ENCODE data around the gene RPS6KC1. TPM values are rescaled to one million over a fixed set of nuclear protein-coding genes. Genes with fewer than 3 reads are reported as not detected.

The RPS6KC1 gene
- total RNA-seq, 1 donor from 2014 or later: 25.6 TPM

GRCh38 chr1:213120961-213121360 lies 69.9 kb downstream of the RPS6KC1 start:
- H2AFZ ChIP-seq (ENCODE audit: low read depth, low read length): no peak overlapping the region
- H3K27ac ChIP-seq (ENCODE audit: low read depth, low read length): no peak overlapping the region
- peaks cover 20% of the 10 kb centered on the region for H4K20me1 ChIP-seq (ENCODE audit: insufficient read depth, low read length)
- DNase-seq (ENCODE audit: low read depth): no peak
- Mint-ChIP-seq H3K4me3 (ENCODE audit: unreplicated experiment) (no peak overlapping the region), H3K36me3 (ENCODE audit: low read depth, unreplicated experiment) (peaks cover 6% of the 10 kb centered on the region), H3K9me3 (ENCODE audit: unreplicated experiment) (no peaks in the 10 kb centered on the region), H3K27me3 (ENCODE audit: low read depth, unreplicated experiment) (no peaks in the 10 kb centered on the region), H3K27ac (ENCODE audit: unreplicated experiment) (no peak overlapping the region), H3K4me1 (ENCODE audit: low read depth, unreplicated experiment) (peaks cover 25% of the 10 kb centered on the region)
- peak overlapping the region; percentile 71 for H3K4me2 ChIP-seq (ENCODE audit: low read length)
- H3K27me3 ChIP-seq (ENCODE audit: insufficient read depth, low read length): no peaks in the 10 kb centered on the region
- H3K9me3 ChIP-seq (ENCODE audit: insufficient read depth, low read depth, low read length): no peaks in the 10 kb centered on the region
- FAIRE-seq: no peak
- H3K4me3 ChIP-seq (ENCODE audit: insufficient read depth, low read depth, low read length): no peak overlapping the region
- no peak overlapping the region for H3K9ac ChIP-seq (ENCODE audit: low read length)
- peaks cover 13% of the 10 kb centered on the region for H3K79me2 ChIP-seq (ENCODE audit: insufficient read depth, low read length)
- H3K36me3 ChIP-seq (ENCODE audit: insufficient read depth, low read length): no peaks in the 10 kb centered on the region
- TF ChIP-seq CTCF (IDR thresholded peaks at IDR 0.05; ENCODE audit: insufficient read depth, low read depth, low read length) (no peak), EZH2 (IDR thresholded peaks at IDR 0.05; ENCODE audit: insufficient read depth, low read length) (no peak)
- peaks cover 30% of the 10 kb centered on the region for H3K4me1 ChIP-seq (ENCODE audit: insufficient read depth, low read length)

GRCh38 chr1:213122514-213122929 lies 71.5 kb downstream of the RPS6KC1 start:
- Histone ChIP-seq H3K9ac (ENCODE audit: low read length) (no peak overlapping the region), H3K79me2 (ENCODE audit: insufficient read depth, low read length) (peaks cover 13% of the 10 kb centered on the region), H3K27ac (ENCODE audit: low read depth, low read length) (no peak overlapping the region), H3K4me1 (ENCODE audit: insufficient read depth, low read length) (peaks cover 30% of the 10 kb centered on the region), H3K4me3 (ENCODE audit: insufficient read depth, low read depth, low read length) (no peak overlapping the region), H3K36me3 (ENCODE audit: insufficient read depth, low read length) (no peaks in the 10 kb centered on the region), H3K27me3 (ENCODE audit: insufficient read depth, low read length) (no peaks in the 10 kb centered on the region), H4K20me1 (ENCODE audit: insufficient read depth, low read length) (peaks cover 20% of the 10 kb centered on the region), H3K4me2 (ENCODE audit: low read length) (peak overlapping the region; percentile 40), H3K9me3 (ENCODE audit: insufficient read depth, low read depth, low read length) (no peaks in the 10 kb centered on the region), H2AFZ (ENCODE audit: low read depth, low read length) (no peak overlapping the region)
- H3K27me3 Mint-ChIP-seq (ENCODE audit: low read depth, unreplicated experiment): no peaks in the 10 kb centered on the region
- no peak overlapping the region for H3K4me3 Mint-ChIP-seq (ENCODE audit: unreplicated experiment)
- TF ChIP-seq EZH2 (IDR thresholded peaks at IDR 0.05; ENCODE audit: insufficient read depth, low read length) (no peak), CTCF (IDR thresholded peaks at IDR 0.05; ENCODE audit: insufficient read depth, low read depth, low read length) (peak; percentile 43)
- DNase-seq (ENCODE audit: low read depth): peak; percentile 35
- peaks cover 27% of the 10 kb centered on the region for H3K4me1 Mint-ChIP-seq (ENCODE audit: low read depth, unreplicated experiment)
- no peak overlapping the region for H3K27ac Mint-ChIP-seq (ENCODE audit: unreplicated experiment)
- no peaks in the 10 kb centered on the region for H3K9me3 Mint-ChIP-seq (ENCODE audit: unreplicated experiment)
- FAIRE-seq: no peak
- H3K36me3 Mint-ChIP-seq (ENCODE audit: low read depth, unreplicated experiment): peaks cover 3% of the 10 kb centered on the region

GRCh38 chr1:213123087-213123486 lies 72.0 kb downstream of the RPS6KC1 start:
- Histone ChIP-seq H3K27me3 (ENCODE audit: insufficient read depth, low read length) (no peaks in the 10 kb centered on the region), H4K20me1 (ENCODE audit: insufficient read depth, low read length) (peaks cover 20% of the 10 kb centered on the region), H3K36me3 (ENCODE audit: insufficient read depth, low read length) (no peaks in the 10 kb centered on the region), H3K4me1 (ENCODE audit: insufficient read depth, low read length) (peaks cover 30% of the 10 kb centered on the region), H3K9ac (ENCODE audit: low read length) (no peak overlapping the region), H3K4me2 (ENCODE audit: low read length) (peak overlapping the region; percentile 40), H3K79me2 (ENCODE audit: insufficient read depth, low read length) (peaks cover 13% of the 10 kb centered on the region), H3K9me3 (ENCODE audit: insufficient read depth, low read depth, low read length) (no peaks in the 10 kb centered on the region), H3K27ac (ENCODE audit: low read depth, low read length) (peak overlapping the region; percentile 24), H2AFZ (ENCODE audit: low read depth, low read length) (no peak overlapping the region), H3K4me3 (ENCODE audit: insufficient read depth, low read depth, low read length) (no peak overlapping the region)
- FAIRE-seq (peak; percentile 29), DNase-seq (ENCODE audit: low read depth) (no peak)
- no peaks in the 10 kb centered on the region for H3K27me3 Mint-ChIP-seq (ENCODE audit: low read depth, unreplicated experiment)
- H3K27ac Mint-ChIP-seq (ENCODE audit: unreplicated experiment): peak overlapping the region; percentile 30
- no peaks in the 10 kb centered on the region for H3K9me3 Mint-ChIP-seq (ENCODE audit: unreplicated experiment)
- peaks cover 27% of the 10 kb centered on the region for H3K4me1 Mint-ChIP-seq (ENCODE audit: low read depth, unreplicated experiment)
- peaks cover 3% of the 10 kb centered on the region for H3K36me3 Mint-ChIP-seq (ENCODE audit: low read depth, unreplicated experiment)
- TF ChIP-seq CTCF (IDR thresholded peaks at IDR 0.05; ENCODE audit: insufficient read depth, low read depth, low read length) (no peak), EZH2 (IDR thresholded peaks at IDR 0.05; ENCODE audit: insufficient read depth, low read length) (no peak)
- no peak overlapping the region for H3K4me3 Mint-ChIP-seq (ENCODE audit: unreplicated experiment)

Data from astrocyte (in vitro differentiated cells and primary cell).